GM18519 (cell line): ENCODE measurements around the gene TMEM117.
"Not testable (repeated sequence)": the region's sequence is repeated elsewhere in the genome, so short reads cannot be mapped to it uniquely, and the experiment has no call there.

Experiments used
- ATAC-seq: cut with Tn5 transposase; IDR thresholded peaks from one replicate; pipeline ENCODE4 v1.9.1; 2021; ENCODE audit warnings: mild to moderate bottlenecking, moderate library complexity; ENCODE audit not compliant: unreplicated experiment, low FRiP score

TMEM117 gene

GRCh38 chr12:44002607-44003006, 166.7 kb downstream of the TMEM117 start:
- ATAC-seq, result no peak

DNA sequence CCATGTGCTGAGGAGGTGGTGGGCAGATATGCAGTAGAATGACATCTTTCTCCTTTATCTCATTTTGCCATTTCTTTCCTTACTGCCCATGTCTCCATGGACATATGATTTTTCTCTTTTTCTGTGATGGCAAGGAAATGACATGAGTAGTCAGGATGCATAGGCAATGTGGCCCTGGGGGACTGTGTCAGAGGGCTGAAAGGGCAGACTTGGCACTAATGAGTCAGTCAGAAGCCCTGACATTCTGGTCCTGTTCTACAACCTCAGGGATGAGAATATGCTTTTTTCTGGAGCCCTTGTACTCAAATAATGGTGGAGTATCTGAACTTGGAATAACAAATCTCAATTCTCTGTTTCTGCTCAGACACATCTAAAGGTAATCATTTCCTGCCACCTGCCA, 167.8 kb downstream of the TMEM117 start:
- no peak for ATAC-seq

- peak; percentile 85 for ATAC-seq
These were observed 179.6 kb downstream of the TMEM117 start for GRCh38 chr12:44015333-44015941.

GRCh38 chr12:44017216-44017615, 181.3 kb downstream of the TMEM117 start:
- ATAC-seq, result no peak

- no peak for ATAC-seq
These were observed 183.2 kb downstream of the TMEM117 start for GRCh38 chr12:44019118-44019517.

DNA sequence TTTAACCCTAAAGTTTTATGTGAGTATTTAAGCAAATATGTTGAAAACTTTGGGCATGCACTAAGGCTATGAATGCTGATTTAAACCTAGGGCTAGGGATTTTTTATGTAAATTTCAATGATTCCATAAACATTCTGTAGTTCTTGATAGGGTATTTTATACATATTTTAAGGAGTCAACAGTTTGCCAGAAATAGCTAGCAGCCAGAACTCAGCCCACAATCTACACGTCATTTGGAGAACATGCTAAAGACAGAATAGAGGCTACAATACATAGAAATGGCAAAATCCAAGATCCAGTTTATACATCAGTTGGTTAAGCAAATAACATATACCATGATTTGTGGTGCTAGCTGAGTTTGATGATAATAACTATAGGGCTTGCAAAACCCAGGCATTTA, 184.7 kb downstream of the TMEM117 start:
- ATAC-seq, result no peak

- ATAC-seq, result peak; percentile 90
These were observed 185.6 kb downstream of the TMEM117 start for GRCh38 chr12:44021471-44021971.

- no peak for ATAC-seq
These were observed 189.6 kb downstream of the TMEM117 start for GRCh38 chr12:44025499-44025898.

DNA sequence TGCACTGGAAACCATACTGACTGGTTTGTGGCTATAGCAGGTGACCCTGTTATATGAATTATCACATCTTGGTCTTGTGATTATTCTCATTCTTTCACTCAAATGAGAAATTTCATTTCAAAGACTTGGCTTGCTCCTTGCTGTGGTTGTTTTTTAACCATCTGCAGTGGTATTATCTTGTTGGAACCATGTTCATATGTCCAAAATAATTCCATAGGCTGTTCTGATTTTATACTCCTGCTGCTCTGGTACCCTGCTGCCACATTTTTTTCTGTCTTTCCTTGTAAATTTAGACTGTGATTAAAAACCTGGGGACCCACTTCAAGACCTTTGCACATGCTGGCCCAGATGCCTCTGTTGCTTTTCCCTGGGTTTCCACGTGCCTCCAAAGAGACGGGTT, 190.2 kb downstream of the TMEM117 start:
- ATAC-seq, result no peak

DNA sequence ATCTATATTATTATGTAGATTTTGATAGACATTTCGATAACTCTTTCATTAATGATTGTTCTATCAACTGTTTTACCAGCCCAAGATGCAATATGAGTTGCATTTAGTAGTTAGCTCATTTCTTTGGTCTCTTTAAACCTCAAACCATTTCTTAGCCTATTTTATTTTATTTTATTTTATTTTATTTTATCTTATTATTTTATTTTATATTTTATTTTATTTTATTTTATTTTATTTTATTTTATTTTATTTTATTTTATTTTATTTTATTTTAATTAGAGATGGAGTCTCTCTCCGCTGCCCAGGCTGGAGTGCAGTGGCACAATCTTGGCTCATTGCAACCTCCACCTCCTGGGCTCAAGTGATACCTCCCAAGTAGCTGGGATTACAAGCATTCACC, 191.0 kb downstream of the TMEM117 start:
- ATAC-seq, result not testable (repeated sequence)

- ATAC-seq, result no peak
These were observed 193.3 kb downstream of the TMEM117 start for GRCh38 chr12:44029194-44029593.

- no peak for ATAC-seq
These were observed 195.7 kb downstream of the TMEM117 start for GRCh38 chr12:44031472-44032185.

- no peak for ATAC-seq
These were observed 199.0 kb downstream of the TMEM117 start for GRCh38 chr12:44034906-44035305.

- no peak for ATAC-seq
These were observed 201.1 kb downstream of the TMEM117 start for GRCh38 chr12:44036875-44037443.

GRCh38 chr12:44038411-44038810, 202.5 kb downstream of the TMEM117 start:
- no peak for ATAC-seq

DNA sequence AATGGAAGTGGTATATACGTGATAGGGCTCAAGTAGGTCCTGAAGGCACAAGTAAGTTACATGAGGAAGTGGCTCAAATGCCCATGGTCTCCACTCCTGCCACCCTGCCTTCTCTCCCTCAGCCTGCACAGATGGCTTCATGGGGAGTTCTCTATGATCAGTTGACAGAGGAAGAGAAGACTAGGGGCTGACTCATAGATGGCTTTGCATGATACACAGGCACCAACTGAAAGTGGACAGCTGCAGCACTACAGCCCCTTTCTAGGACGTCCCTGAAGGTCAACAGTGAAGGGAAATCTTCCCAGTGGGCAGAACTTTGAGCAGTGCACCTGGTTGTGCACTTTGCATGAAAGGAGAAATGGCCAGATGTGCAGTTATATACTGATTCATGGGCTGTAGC, 208.6 kb downstream of the TMEM117 start:
- ATAC-seq, result not testable (repeated sequence)

DNA sequence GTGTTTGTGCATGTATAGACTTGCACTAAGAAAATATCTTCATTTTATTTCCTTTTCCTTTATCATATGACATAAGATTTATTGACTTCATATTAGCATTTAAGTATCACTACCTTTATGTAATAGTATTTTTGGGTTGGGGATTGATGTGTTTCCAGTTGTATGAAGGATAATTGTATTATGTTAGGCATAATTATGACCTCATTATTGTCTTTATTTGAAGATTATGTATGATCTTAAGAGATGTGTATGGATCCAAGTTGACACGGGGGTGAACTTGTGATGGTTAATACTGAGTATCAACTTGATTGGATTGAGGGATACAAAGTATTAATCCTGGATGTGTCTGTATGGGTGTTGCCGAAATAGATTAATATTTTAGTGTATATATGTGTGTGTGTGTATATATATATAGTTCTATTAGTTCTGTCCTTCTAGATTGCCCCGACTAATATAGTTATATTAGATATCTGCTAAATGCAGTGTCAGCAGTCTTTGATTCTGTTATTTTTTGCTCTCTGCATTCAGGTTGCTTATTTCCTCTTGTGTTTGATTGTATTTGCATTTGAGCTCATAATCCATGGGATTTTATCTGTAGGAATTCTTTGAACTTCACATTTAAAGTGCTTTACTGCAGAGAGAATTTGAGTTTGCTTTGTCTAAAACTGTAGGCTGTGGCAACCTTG, 211.0 kb downstream of the TMEM117 start:
- ATAC-seq, result no peak

DNA sequence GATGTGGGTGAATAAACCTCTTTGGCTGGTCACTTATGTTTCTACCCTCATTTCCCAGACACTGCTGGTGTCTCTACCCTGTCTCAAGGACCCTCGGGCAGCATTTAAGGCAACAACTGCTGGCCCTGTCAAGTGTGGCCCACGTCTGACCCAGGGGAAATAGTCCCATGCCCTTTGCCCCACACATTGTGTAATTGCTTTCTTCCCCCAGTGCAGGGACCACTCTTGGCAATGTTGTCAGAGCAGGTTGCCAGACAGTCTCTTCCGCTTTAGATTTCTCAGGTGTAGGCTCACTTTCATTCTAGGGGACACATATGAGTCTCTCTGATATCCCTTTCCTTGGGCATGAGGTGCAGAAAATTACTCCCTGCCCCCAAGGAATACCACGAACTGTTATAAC, 216.7 kb downstream of the TMEM117 start:
- ATAC-seq, result no peak

- no peak for ATAC-seq
These were observed 217.8 kb downstream of the TMEM117 start for GRCh38 chr12:44053549-44054127.

DNA sequence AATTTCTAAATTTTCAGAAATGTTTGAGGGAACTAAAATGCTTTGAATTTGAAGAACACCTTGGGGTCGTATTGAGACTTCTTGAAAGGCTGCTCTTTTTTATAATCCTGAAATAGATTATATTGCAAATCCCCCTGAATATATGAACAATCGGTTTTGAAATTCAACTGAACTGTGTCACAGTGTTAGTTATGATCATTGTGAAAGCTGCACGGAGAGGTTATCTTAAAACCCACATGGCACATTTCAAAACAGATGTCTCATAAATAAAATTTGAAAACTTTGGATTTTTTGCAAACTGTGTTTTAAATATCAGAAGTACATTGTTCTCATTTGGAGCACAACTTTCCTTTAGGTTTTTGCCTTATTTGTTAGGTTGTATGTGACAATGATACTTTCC, 218.4 kb downstream of the TMEM117 start:
- ATAC-seq, result no peak

DNA sequence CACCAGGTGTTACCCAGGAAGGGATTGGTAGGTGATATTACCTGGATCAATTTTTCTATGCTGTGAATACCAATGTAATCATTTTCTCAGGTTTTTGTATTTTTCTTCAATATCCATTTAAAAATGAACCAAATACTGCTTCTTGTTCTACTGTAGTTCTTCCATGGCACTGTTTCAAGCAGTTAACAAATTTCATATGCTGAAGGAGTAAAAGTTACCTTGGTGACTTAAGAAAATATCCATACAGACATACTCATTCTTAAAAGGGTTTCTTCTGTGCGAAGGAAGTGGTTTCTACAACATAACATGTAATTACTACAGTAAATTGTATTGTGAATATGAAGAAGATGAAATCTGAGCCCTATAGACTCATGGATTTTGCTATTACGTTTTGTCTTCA, 222.5 kb downstream of the TMEM117 start:
- ATAC-seq, result no peak
